Measurements from ENCODE around the gene SPAG8.

Gene SPAG8, protein sequence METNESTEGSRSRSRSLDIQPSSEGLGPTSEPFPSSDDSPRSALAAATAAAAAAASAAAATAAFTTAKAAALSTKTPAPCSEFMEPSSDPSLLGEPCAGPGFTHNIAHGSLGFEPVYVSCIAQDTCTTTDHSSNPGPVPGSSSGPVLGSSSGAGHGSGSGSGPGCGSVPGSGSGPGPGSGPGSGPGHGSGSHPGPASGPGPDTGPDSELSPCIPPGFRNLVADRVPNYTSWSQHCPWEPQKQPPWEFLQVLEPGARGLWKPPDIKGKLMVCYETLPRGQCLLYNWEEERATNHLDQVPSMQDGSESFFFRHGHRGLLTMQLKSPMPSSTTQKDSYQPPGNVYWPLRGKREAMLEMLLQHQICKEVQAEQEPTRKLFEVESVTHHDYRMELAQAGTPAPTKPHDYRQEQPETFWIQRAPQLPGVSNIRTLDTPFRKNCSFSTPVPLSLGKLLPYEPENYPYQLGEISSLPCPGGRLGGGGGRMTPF

GRCh38 chr9:35812025-35812602, at the start of gene SPAG8:
Gene SPAG8 (minus strand): TSS chr9:35812262. CDS start chr9:35812147, 115 bp downstream.
- Histone ChIP-seq H3K27me3 (ENCODE audit: insufficient read depth, low read depth, severe bottlenecking) (no peaks in the 10 kb centered on the region), H3K4me3 (ENCODE audit: low read depth, low read length) (peak within 1 kb of the TSS; percentile 39), H3K9me3 (ENCODE audit: severe bottlenecking) (no peaks in the 10 kb centered on the region), H3K36me3 (peaks cover 33% of the 10 kb centered on the region), H3K27ac (no peak within 1 kb of the TSS)
- TF ChIP-seq CTCF (IDR thresholded peaks at IDR 0.05; ENCODE audit: low read depth, low read length): no peak
- DNase-seq: peak; percentile 95

DNA sequence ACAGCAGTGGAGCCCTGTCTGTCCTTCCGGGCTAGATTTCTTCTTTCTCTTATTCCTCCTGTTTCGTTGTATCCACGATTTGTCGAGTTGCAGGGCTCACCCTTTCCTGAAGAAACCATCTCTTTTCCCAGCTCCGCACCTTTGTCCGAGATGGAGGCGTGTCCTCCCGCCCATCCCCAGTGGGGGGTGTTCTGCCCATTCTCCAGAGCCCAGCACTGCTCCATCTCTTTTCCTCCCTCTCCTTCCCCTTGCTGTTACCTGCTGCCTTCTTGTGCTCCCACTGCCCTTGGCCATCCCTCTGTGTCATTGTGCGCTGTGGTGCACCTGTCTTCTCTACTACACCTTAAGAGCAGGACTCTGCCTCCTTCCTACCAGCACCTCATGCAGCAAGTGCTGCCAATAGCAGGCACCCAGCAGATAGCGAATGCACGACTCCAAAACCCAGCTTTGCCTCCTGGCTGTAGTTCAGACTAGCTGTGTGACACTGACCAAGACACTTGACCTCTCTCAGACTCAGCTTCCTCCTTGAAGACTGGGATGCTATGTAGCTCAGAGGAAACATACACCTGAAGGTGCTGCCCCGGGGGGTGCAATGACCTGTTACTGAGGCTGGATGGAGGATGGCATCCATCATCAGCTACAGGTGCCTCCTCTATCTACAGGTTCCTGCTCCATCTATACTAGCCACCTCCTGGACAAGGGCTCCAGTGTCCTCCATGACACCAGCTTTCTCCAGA, 49.3 kb upstream of the SPAG8 start:
- Histone ChIP-seq H3K4me3 (ENCODE audit: low read depth, low read length) (no peak overlapping the region), H3K27ac (no peak overlapping the region)

DNA sequence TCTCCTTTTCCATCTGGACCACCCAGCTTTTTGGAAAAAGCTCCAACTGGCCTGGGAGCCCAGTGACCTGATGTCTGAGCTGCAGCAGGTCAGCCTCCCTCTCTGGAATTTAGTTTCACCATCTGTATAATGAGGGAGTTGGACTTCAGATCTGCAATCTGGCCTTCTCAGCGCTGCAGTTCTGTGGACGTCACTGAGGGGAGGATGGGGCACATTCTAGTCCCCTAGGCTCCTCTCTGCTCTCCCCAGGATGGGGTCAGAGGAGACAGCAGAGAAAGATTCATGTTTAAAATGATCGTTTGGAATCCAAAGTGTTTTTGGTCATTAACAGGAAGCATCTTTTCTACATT, 47.9 kb upstream of the SPAG8 start:
- no peak for DNase-seq
- Histone ChIP-seq H3K4me3 (ENCODE audit: low read depth, low read length) (no peak overlapping the region), H3K36me3 (no peaks in the 10 kb centered on the region), H3K27me3 (ENCODE audit: insufficient read depth, low read depth, severe bottlenecking) (no peaks in the 10 kb centered on the region), H3K9me3 (ENCODE audit: severe bottlenecking) (no peaks in the 10 kb centered on the region), H3K27ac (no peak overlapping the region)
- no peak for TF ChIP-seq CTCF (IDR thresholded peaks at IDR 0.05; ENCODE audit: low read depth, low read length)

More for the DNA sequence above, 49.3 kb upstream of the SPAG8 start:
- no peaks in the 10 kb centered on the region for H3K36me3 ChIP-seq
- no peaks in the 10 kb centered on the region for H3K9me3 ChIP-seq (ENCODE audit: severe bottlenecking)
- H3K27me3 ChIP-seq (ENCODE audit: insufficient read depth, low read depth, severe bottlenecking): no peaks in the 10 kb centered on the region
- no peak for TF ChIP-seq CTCF (IDR thresholded peaks at IDR 0.05; ENCODE audit: low read depth, low read length)
- no peak for DNase-seq

DNA sequence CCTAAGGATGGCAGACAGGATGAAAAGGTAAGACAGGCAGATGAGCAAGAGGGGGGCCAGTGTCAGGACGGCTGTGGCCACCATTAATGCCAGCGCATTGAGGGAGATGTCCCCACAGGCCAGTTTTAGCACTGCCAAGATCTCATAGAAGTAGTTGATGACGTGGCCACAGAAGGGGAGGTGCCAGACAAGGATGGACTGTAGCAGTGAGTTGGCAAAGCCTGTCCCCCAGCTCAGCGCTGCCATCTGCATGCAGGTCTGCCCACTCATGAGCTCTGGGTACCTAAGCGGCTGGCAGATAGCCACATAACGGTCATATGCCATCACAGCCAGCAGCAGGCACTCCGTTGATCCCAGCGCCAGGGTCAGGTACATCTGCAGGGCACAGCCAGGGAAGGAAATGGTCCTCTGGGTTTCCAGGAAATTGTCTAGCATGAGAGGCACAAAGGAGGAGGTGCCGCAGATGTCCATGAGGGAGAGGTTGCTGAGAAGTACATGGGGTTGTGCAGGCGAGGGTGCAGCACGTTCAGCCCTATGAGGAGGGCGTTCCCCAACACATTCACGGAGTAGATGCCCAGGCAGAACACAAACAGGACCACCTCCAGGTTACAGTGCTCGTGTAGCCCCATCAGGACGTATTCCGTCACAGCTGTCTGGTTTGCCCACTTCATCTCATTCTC, 47.4 kb upstream of the SPAG8 start:
- no peaks in the 10 kb centered on the region for H3K27me3 ChIP-seq (ENCODE audit: insufficient read depth, low read depth, severe bottlenecking)
- H3K27ac ChIP-seq: no peak overlapping the region
- no peak for DNase-seq
- H3K36me3 ChIP-seq: no peaks in the 10 kb centered on the region
- TF ChIP-seq CTCF (IDR thresholded peaks at IDR 0.05; ENCODE audit: low read depth, low read length): no peak
- H3K4me3 ChIP-seq (ENCODE audit: low read depth, low read length): no peak overlapping the region
- H3K9me3 ChIP-seq (ENCODE audit: severe bottlenecking): no peaks in the 10 kb centered on the region

DNA sequence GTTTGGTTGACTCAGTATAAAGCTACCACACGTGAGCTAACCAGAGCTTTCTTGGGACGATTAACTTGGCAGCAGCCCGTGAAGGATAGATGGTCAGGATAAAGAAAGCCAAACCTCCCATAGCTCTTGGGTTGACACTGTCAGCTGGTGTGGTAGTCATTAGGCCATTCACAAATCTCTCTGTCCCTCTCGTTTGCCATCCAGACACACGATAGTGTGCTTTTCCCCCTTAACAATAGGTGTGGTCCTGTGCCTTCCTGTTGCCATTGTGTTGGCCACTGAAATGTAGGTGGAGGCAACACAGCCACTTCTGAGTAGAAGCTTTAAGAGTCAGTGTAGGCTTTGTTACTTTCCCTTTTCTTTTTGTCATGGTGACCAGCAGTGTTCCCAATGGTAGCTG, 46.4 kb upstream of the SPAG8 start:
- no peak for DNase-seq
- H3K27me3 ChIP-seq (ENCODE audit: insufficient read depth, low read depth, severe bottlenecking): no peaks in the 10 kb centered on the region
- H3K36me3 ChIP-seq: no peaks in the 10 kb centered on the region
- H3K27ac ChIP-seq: no peak overlapping the region
- H3K9me3 ChIP-seq (ENCODE audit: severe bottlenecking): no peaks in the 10 kb centered on the region
- no peak overlapping the region for H3K4me3 ChIP-seq (ENCODE audit: low read depth, low read length)
- no peak for TF ChIP-seq CTCF (IDR thresholded peaks at IDR 0.05; ENCODE audit: low read depth, low read length)

All from WERI-Rb-1 (cell line).